H1 (cell line): Measurements from ENCODE around the gene ELOVL3.

Source experiments
- BCL11A ChIP-seq, 2 experiments: IDR thresholded peaks; one replicate each; pipeline ENCODE4 v1.6.1; 2011; ENCODE audit warnings: low read depth in 2 of 2, low read length in 2 of 2, mild to moderate bottlenecking in 2 of 2
- CTCF ChIP-seq, 3 experiments: IDR thresholded peaks; 1 replicate in 2 of 3; 2 replicates in 1 of 3; pipeline versions ENCODE4 v1.5.1 to v1.6.1; 2011; ENCODE audit warnings: low read length in 3 of 3, mild to moderate bottlenecking in 3 of 3, inconsistent platforms in 2 of 3, low read depth in 1 of 3, moderate library complexity in 1 of 3; ENCODE audit not compliant: insufficient read depth in 1 of 3; ENCODE audit errors: control extremely low read depth in 1 of 3
- EZH2 ChIP-seq: fragments of 200-600 bp; sonication (generic); IDR thresholded peaks from 2 replicates; pipeline ENCODE4 v1.7.1; 2012; ENCODE audit warnings: low read depth, mild to moderate bottlenecking, moderate library complexity, low read length, inconsistent platforms; ENCODE audit not compliant: severe bottlenecking
- POLR2AphosphoS5 ChIP-seq: IDR thresholded peaks from 2 replicates; pipeline ENCODE4 v1.6.1; 2011; ENCODE audit warnings: low read depth, low read length
- RBBP5 ChIP-seq: IDR thresholded peaks from 2 replicates; pipeline ENCODE4 v1.7.1; 2012; ENCODE audit warnings: low read depth, mild to moderate bottlenecking, inconsistent platforms, low read length, moderate library complexity, borderline replicate concordance

GRCh38 chr10:102227050-102227449, 951 bp downstream of the ELOVL3 start:
- TF ChIP-seq CTCF (IDR thresholded peaks at IDR 0.05; ENCODE audit: control extremely low read depth in 1 of 3, insufficient read depth in 1 of 3, low read depth in 1 of 3, low read length in 3 of 3) (no peak), BCL11A (IDR thresholded peaks at IDR 0.05; ENCODE audit: low read depth in 2 of 2, low read length in 2 of 2) (no peak), POLR2AphosphoS5 (no peak), EZH2 (no peak), RBBP5 (no peak)
